B cell (primary cell): ENCODE results near the gene HSD17B14. TPM values are rescaled to one million over a fixed set of nuclear protein-coding genes. Genes with fewer than 3 reads are reported as not detected.

Source experiments
- ATAC-seq: fragments of 200-7000 bp; cut with Tn5 transposase; one replicate; pipeline ENCODE4 v1.10.0; 2021; ENCODE audit warnings: low read depth, mild to moderate bottlenecking, moderate number of reproducible peaks, moderate library complexity
- CTCF ChIA-PET: fragments of 350-600 bp; sonication (Branson Sonifier 250); formaldehyde crosslinking; loops from one replicate; lab custom pipeline; 2021; ENCODE audit warnings: antibody characterized with exemption, inconsistent platforms; lab: Charles Lee
- POLR2A ChIA-PET: fragments of 350-600 bp; sonication (Branson Sonifier 250); formaldehyde crosslinking; loops from one replicate; lab custom pipeline; 2021; ENCODE audit warnings: antibody characterized with exemption; lab: Charles Lee
- DNase-seq: peaks from one replicate; pipeline ENCODE4 v3.0.0; 2013
- H2AFZ ChIP-seq: 2 replicates; pipeline ENCODE4 v1.6.1; 2012; ENCODE audit warnings: mild to moderate bottlenecking, low read depth, low read length; ENCODE audit not compliant: insufficient read depth, poor library complexity, severe bottlenecking
- H3K27ac ChIP-seq, 2 donors: 1 replicate in 1 of 2; 2 replicates in 1 of 2; pipeline ENCODE4 v1.5.1; 2012 to 2013; ENCODE audit warnings: low read length in 2 of 2, mild to moderate bottlenecking in 2 of 2, moderate library complexity in 1 of 2
- H3K27me3 ChIP-seq, 4 experiments: fragments of 200-600 bp in 1 of 4; sonication (generic) in 1 of 4; replicated peaks in 1 of 4; 1 replicate in 2 of 4; 2 replicates in 2 of 4; pipeline versions ENCODE4 v1.6.1 to v1.7.0; 2013 to 2016; ENCODE audit warnings: low read length in 3 of 4, mild to moderate bottlenecking in 2 of 4, mixed read lengths in 1 of 4, moderate library complexity in 1 of 4; ENCODE audit not compliant: insufficient read depth in 4 of 4, control insufficient read depth in 3 of 4; ENCODE audit errors: control extremely low read depth in 1 of 4
- H3K36me3 ChIP-seq, 2 experiments: replicated peaks in 1 of 2; 1 replicate in 1 of 2; 2 replicates in 1 of 2; pipeline versions ENCODE4 v1.6.1 to v1.7.1; 2013; ENCODE audit warnings: low read length in 1 of 2; ENCODE audit not compliant: insufficient read depth in 2 of 2, control insufficient read depth in 1 of 2; ENCODE audit errors: control extremely low read depth in 1 of 2, extremely low read depth in 1 of 2
- H3K4me1 ChIP-seq, 2 donors: fragments of 200-600 bp in 1 of 2; sonication (generic) in 1 of 2; 1 replicate in 1 of 2; 2 replicates in 1 of 2; pipeline versions ENCODE4 v1.5.1 to v1.6.1; 2013 to 2017; ENCODE audit warnings: low read length in 2 of 2; ENCODE audit not compliant: control insufficient read depth in 2 of 2, insufficient read depth in 2 of 2
- H3K4me2 ChIP-seq: replicated peaks from 2 replicates; pipeline ENCODE3; 2012; ENCODE audit warnings: mild to moderate bottlenecking, low read depth, low read length; ENCODE audit not compliant: poor library complexity, severe bottlenecking
- H3K4me3 ChIP-seq, 5 experiments: fragments of 200-600 bp in 1 of 5; sonication (generic) in 1 of 5; 1 replicate in 3 of 5; 2 replicates in 2 of 5; pipeline versions ENCODE4 v1.5.1 to v1.7.0; 2011 to 2016; ENCODE audit warnings: low read length in 4 of 5, mild to moderate bottlenecking in 4 of 5, low read depth in 2 of 5, control low read depth in 1 of 5, moderate library complexity in 1 of 5; ENCODE audit not compliant: insufficient read depth in 1 of 5; ENCODE audit errors: control extremely low read depth in 1 of 5, extremely low read depth in 1 of 5
- H3K79me2 ChIP-seq: fragments of 200-600 bp; sonication (generic); one replicate; pipeline ENCODE4 v1.6.0; 2016; ENCODE audit warnings: low read length; ENCODE audit not compliant: control insufficient read depth, insufficient read depth
- H3K9ac ChIP-seq: fragments of 200-600 bp; sonication (generic); 2 replicates; pipeline ENCODE4 v1.6.1; 2017; ENCODE audit warnings: mild to moderate bottlenecking, low read length, moderate library complexity
- H3K9me3 ChIP-seq, 3 donors: one replicate each; pipeline versions ENCODE4 v1.6.1 to v1.7.1; 2013; ENCODE audit warnings: low read length in 2 of 3; ENCODE audit not compliant: control insufficient read depth in 2 of 3, insufficient read depth in 1 of 3; ENCODE audit errors: control extremely low read depth in 1 of 3
- H4K20me1 ChIP-seq: 2 replicates; pipeline ENCODE4 v1.6.0; 2012; ENCODE audit warnings: mild to moderate bottlenecking, low read length; ENCODE audit not compliant: insufficient read depth, control insufficient read depth, poor library complexity, severe bottlenecking
- H3K27ac Mint-ChIP-seq: one replicate; pipeline ENCODE4 v1.8.0; 2021; ENCODE audit warnings: mixed read lengths
- H3K27me3 Mint-ChIP-seq: one replicate; pipeline ENCODE4 v1.8.0; 2021; ENCODE audit warnings: mixed read lengths
- H3K4me1 Mint-ChIP-seq: one replicate; pipeline ENCODE4 v1.8.0; 2021; ENCODE audit warnings: mixed read lengths
- H3K4me3 Mint-ChIP-seq: one replicate; pipeline ENCODE4 v1.8.0; 2021; ENCODE audit warnings: mixed read lengths
- H3K9me3 Mint-ChIP-seq: one replicate; pipeline ENCODE4 v1.8.0; 2022; ENCODE audit warnings: mixed read lengths; ENCODE audit not compliant: insufficient read depth
- EZH2 ChIP-seq: IDR thresholded peaks from 2 replicates; pipeline ENCODE4 v1.6.1; 2012; ENCODE audit warnings: borderline replicate concordance, low read depth, mild to moderate bottlenecking, moderate library complexity, low read length; ENCODE audit not compliant: insufficient read depth, poor library complexity, severe bottlenecking
- WGBS: methylation state at CpG from one replicate; pipeline ENCODE4 v1.1.5; 2013; ENCODE audit warnings: missing lambda C conversion rate; ENCODE audit not compliant: insufficient coverage; 5-methylcytosine and 5-hydroxymethylcytosine counted together
- intact Hi-C: fragments of 100-400 bp; cut with micrococcal nuclease; formaldehyde crosslinking; loops from one replicate; pipeline ENCODE4 v1.10.0; 2022
- polyA plus RNA-seq: library from polyadenylated mRNA; depleted of rRNA; stranded (reverse); fragments of >200 nt; gene quantifications from 2 replicates; pipeline ENCODE4 v1.2.3, GENCODE V29; 2012
- total RNA-seq, 2 donors: library from RNA; stranded (reverse); fragments of 120-200 nt in 1 of 2; gene quantifications; 1 replicate in 1 of 2; 2 replicates in 1 of 2; pipeline versions ENCODE4 v1.2.3 to v1.2.4, GENCODE V29; 2013 to 2022
- TF ChIP-seq, protein P1 (sequence below): fragments of 200-600 bp; IDR thresholded peaks from one replicate; pipeline ENCODE4 v1.8.0; 2022; ENCODE audit warnings: antibody characterized with exemption, mild to moderate bottlenecking

HSD17B14 gene
- total and polyA plus RNA-seq, 2 donors (not counting 1 experiment from before 2014, with no cell fraction given) = 2.5 to 2.9 TPM

DNA sequence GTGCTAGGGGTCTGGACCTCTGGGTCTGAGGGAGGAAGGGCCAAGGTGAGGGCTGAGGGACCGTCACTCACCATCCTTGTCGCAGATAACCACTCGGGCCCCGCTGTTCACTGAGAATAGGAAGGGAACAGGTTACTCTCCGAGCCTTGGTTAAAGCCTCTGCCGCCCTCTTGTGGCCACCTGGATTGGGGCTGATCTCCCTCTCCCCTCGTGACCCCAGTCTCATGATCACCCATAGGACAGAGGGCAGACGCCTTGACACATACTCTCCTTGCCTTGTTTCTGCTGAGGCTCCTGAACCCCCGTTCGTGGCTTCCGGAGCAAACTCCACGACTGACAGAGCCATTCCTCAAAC, 580 bp downstream of the HSD17B14 start:
- H3K4me2 ChIP-seq = peak overlapping the region; percentile 90
- no peak for TF ChIP-seq EZH2
- TF ChIP-seq, protein P1, sequence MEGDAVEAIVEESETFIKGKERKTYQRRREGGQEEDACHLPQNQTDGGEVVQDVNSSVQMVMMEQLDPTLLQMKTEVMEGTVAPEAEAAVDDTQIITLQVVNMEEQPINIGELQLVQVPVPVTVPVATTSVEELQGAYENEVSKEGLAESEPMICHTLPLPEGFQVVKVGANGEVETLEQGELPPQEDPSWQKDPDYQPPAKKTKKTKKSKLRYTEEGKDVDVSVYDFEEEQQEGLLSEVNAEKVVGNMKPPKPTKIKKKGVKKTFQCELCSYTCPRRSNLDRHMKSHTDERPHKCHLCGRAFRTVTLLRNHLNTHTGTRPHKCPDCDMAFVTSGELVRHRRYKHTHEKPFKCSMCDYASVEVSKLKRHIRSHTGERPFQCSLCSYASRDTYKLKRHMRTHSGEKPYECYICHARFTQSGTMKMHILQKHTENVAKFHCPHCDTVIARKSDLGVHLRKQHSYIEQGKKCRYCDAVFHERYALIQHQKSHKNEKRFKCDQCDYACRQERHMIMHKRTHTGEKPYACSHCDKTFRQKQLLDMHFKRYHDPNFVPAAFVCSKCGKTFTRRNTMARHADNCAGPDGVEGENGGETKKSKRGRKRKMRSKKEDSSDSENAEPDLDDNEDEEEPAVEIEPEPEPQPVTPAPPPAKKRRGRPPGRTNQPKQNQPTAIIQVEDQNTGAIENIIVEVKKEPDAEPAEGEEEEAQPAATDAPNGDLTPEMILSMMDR = peak; percentile 82
- peak; percentile 87 for ATAC-seq
- H3K79me2 ChIP-seq = no peaks in the 10 kb centered on the region
- H3K4me1 ChIP-seq = peaks cover 16 to 25% of the 10 kb centered on the region in 2 donors
- H2AFZ ChIP-seq = peak overlapping the region; percentile 80
- intact Hi-C loops = loop anchor here (1.0 kb wide), 5 partner anchors 23 to 189 kb away; partner anchors contain the start of gene CA11
- peak overlapping the region; percentile 93 for H3K27ac Mint-ChIP-seq
- no peaks in the 10 kb centered on the region for H3K9me3 Mint-ChIP-seq
- H3K4me3 ChIP-seq = peak overlapping the region in 4 of 5 experiments; percentile 25 to 59 (median 54)
- POLR2A ChIA-PET = interaction anchor here (0.6 to 1.6 kb wide), 2 partner anchors 144 to 158 kb away, joined by 3 to 4 read pairs; partner anchors contain the start of genes GYS1 and RUVBL2
- CTCF ChIA-PET = interaction anchor here (0.5 to 12.9 kb wide), 13 partner anchors 8 to 781 kb away, joined by 3 to 553 read pairs (median 3); partner anchors contain the start of genes CA11, GYS1 and RUVBL2
- peak overlapping the region; percentile 98 for H3K4me3 Mint-ChIP-seq
- H3K36me3 ChIP-seq = no peaks in the 10 kb centered on the region
- peaks cover 0 to 8% (median 0%) of the 10 kb centered on the region in 3 donors for H3K9me3 ChIP-seq
- H3K9ac ChIP-seq = peak overlapping the region; percentile 63
- peak overlapping the region in 1 of 2 donors; percentile 56 for H3K27ac ChIP-seq
- DNase-seq = peak; percentile 96
- H4K20me1 ChIP-seq = no peaks in the 10 kb centered on the region
- peaks cover 0 to 13% (median 1%) of the 10 kb centered on the region in 4 experiments for H3K27me3 ChIP-seq
- WGBS = 0% methylated on average over 12 of the region's 12 CpGs
- H3K4me1 Mint-ChIP-seq = peaks cover 25% of the 10 kb centered on the region
- H3K27me3 Mint-ChIP-seq = no peaks in the 10 kb centered on the region

DNA sequence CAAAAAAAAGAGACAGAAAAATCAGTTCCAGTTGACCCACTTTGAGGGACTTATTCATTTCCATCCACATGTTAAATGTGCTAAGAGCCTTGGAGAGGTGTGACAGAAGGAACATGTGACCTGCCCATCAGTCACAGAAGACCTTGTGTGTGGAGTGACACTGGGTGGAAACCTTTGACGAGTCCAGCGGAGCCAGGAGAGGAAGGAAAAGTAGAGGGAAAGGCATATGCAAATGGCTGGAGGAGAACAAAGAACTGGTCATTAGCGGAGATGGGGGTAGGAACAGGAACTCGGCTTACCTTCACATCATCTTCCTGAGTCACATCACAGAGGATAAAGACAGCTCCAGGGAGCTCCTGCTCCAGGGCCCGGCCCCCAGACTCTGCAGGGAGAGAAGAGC, 2.3 kb downstream of the HSD17B14 start:
- peak overlapping the region; percentile 42 for H3K4me3 Mint-ChIP-seq

More for the DNA sequence above, 2.3 kb downstream of the HSD17B14 start:
- no peaks in the 10 kb centered on the region for H3K36me3 ChIP-seq
- DNase-seq (no peak), ATAC-seq (no peak)
- CTCF ChIA-PET = interaction anchor here (0.6 to 2.0 kb wide), 6 partner anchors 9 to 67 kb away, joined by 3 to 10 read pairs (median 3); no protein-coding TSS in a partner anchor
- POLR2A ChIA-PET = no interaction called here
- no peak overlapping the region for H2AFZ ChIP-seq
- peaks cover 0 to 8% (median 0%) of the 10 kb centered on the region in 3 donors for H3K9me3 ChIP-seq
- H3K27ac ChIP-seq = no peak overlapping the region
- H3K4me1 ChIP-seq = peaks cover 16 to 25% of the 10 kb centered on the region in 2 donors
- no peak overlapping the region for H3K9ac ChIP-seq
- H3K4me2 ChIP-seq = no peak overlapping the region
- no peak for TF ChIP-seq EZH2
- TF ChIP-seq, protein P1 = no peak
- WGBS = 80% methylated on average over 1 of the region's 5 CpGs
- intact Hi-C loops = no loop called here
- Mint-ChIP-seq H3K27me3 (no peaks in the 10 kb centered on the region), H3K4me1 (peaks cover 24% of the 10 kb centered on the region), H3K27ac (no peak overlapping the region), H3K9me3 (no peaks in the 10 kb centered on the region)
- H3K79me2 ChIP-seq = no peaks in the 10 kb centered on the region
- H3K4me3 ChIP-seq = no peak overlapping the region
- peaks cover 0 to 13% (median 1%) of the 10 kb centered on the region in 4 experiments for H3K27me3 ChIP-seq
- H4K20me1 ChIP-seq = no peaks in the 10 kb centered on the region
